LNCAP (cell line): ENCODE data around the gene KRTAP10-7.

Experiments
- CTCF ChIP-seq: fragments of 450-650 bp; IDR thresholded peaks from 2 replicates; pipeline ENCODE4 v1.5.1; 2017; ENCODE audit warnings: mild to moderate bottlenecking

Gene KRTAP10-7

GRCh38 chr21:44599264-44600029 lies 950 bp upstream of the KRTAP10-7 start:
- no peak for TF ChIP-seq CTCF

GRCh38 chr21:44601596-44602462 lies 1.4 kb downstream of the KRTAP10-7 start:
- TF ChIP-seq CTCF, result no peak

DNA sequence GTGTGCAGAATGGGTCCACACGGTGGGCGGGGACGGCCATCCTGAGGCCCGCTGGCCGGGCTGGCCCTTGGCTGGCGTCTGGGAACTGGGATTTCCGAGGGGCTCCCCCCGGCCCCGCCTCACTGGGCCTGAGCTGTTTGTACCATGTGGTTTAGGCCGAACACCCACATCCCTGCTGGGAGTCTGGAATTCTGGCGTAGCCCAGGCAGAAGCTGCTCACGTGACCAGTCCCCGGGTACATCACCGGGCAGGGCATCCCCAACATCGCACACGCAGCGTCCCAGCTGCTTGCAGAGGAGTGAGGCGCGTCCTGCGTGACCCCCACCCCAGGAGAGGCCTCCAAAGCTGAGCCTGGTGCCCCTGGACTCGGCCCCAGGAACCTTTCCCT lies 2.1 kb downstream of the KRTAP10-7 start:
- no peak for TF ChIP-seq CTCF

DNA sequence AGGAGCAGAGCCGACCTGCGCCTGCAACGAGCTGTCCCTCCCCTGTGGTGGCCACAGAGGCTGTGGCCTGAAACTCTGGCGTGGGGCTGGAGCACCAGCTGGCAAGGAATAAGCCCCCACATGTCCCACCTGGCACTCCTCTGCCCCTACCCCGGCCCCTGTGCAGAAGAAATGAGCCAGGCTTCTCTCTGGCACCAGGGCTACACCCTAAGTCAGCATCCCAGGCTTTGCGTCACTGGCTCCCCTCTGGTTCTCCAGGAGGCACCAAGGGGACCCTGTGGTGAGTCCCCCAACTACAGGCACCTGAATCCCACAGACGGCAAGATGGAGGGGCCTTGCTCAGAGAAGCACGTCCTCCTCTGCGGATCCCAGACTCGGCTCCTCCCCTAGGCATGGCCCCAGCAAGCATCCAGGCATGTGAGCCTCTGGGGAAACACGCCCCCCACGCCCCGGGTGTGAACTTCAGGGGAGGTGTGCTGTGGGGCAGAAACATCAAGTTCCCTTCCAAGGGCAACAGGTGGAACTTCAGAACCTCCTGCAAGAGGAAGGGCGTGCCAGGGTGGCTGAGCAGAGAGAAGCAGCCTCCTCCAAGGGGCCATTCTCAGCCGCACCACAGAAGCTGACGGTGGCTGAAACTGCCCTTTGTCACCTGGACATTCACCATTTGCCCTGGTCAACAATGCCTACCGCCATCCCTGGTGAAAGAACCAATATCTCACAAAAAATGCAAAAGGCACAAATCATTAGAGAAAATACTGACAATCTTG lies 2.9 kb downstream of the KRTAP10-7 start:
- no peak for TF ChIP-seq CTCF

DNA sequence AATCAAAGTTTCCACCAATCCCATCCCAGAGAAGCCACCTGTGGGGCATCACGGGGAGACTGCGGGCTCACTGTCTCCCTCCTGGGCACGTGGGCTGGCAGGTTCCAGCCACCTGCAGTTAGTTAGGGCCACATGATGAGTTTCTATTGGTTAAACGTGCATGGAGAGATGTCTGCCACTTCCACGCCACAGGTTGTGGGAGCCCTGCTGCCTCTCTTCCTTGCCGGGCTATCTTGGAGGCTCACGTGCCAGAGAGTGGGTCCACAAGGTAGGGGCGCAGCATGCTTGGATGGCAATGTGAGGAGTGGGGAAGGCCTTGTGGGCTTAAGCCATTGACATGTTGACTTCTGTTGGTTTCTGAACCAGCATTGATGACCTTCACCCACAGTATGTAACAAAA lies 3.5 kb downstream of the KRTAP10-7 start:
- no peak for TF ChIP-seq CTCF

DNA sequence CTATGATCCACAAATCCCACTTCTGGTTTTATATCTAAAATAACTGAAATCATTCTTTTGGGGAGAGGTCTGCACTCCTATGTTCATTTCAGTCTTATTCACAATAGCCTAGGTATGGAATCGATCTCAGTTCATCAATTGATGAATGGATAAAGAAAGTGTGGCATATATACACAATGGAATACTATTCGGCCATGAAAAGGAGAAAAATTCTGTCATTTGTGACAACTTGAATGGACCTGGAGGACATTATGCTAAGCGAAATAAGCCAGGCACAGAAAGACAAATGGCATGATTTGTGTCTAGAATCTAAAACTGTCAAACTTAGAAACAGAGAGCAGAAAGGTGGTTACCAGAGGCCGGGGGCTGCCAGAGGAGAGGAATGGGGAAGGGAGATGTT lies 6.1 kb downstream of the KRTAP10-7 start:
- TF ChIP-seq CTCF, result no peak

- no peak for TF ChIP-seq CTCF
Observed at GRCh38 chr21:44609193-44609592, 8.8 kb downstream of the KRTAP10-7 start.
